MM.1S (cell line): ENCODE results near the gene MAN1C1.

Experiments
- DNase-seq: peaks from one replicate; pipeline ENCODE4 v3.0.0-alpha.2; 2015
- H2AFZ ChIP-seq: fragments of 300-600 bp; sonication (generic); 2 replicates; pipeline ENCODE4 v1.6.0; 2016; ENCODE audit warnings: antibody characterized with exemption, low read length
- H3F3A ChIP-seq: fragments of 300-600 bp; sonication (generic); 2 replicates; pipeline ENCODE4 v1.6.1; 2016; ENCODE audit warnings: mild to moderate bottlenecking, antibody characterized with exemption, low read length, moderate library complexity, mixed read lengths; ENCODE audit not compliant: insufficient read depth
- H3K27ac ChIP-seq: fragments of 300-600 bp; sonication (generic); 2 replicates; pipeline ENCODE4 v1.5.1; 2016; ENCODE audit warnings: mild to moderate bottlenecking, low read length
- H3K27me3 ChIP-seq: fragments of 300-600 bp; sonication (generic); replicated peaks from 2 replicates; pipeline ENCODE4 v1.6.0; 2016; ENCODE audit warnings: low read length; ENCODE audit not compliant: insufficient read depth
- H3K36me3 ChIP-seq: fragments of 300-600 bp; sonication (generic); replicated peaks from 2 replicates; pipeline ENCODE4 v1.6.1; 2016; ENCODE audit warnings: mild to moderate bottlenecking, low read length, mixed read lengths; ENCODE audit not compliant: insufficient read depth
- H3K4me1 ChIP-seq: fragments of 300-600 bp; sonication (generic); 2 replicates; pipeline ENCODE4 v1.6.1; 2016; ENCODE audit warnings: low read length, mixed read lengths
- H3K4me2 ChIP-seq: fragments of 300-600 bp; sonication (generic); 2 replicates; pipeline ENCODE4 v1.6.0; 2016; ENCODE audit warnings: low read depth, low read length
- H3K4me3 ChIP-seq: fragments of 300-600 bp; sonication (generic); 2 replicates; pipeline ENCODE4 v1.5.1; 2016; ENCODE audit warnings: low read length, mixed read lengths
- H3K79me2 ChIP-seq: fragments of 300-600 bp; sonication (generic); 2 replicates; pipeline ENCODE4 v1.6.1; 2016; ENCODE audit warnings: mixed run types, low read length, mixed read lengths
- H3K9ac ChIP-seq: fragments of 300-600 bp; sonication (generic); 2 replicates; pipeline ENCODE4 v1.6.1; 2016; ENCODE audit warnings: low read length, mixed read lengths
- H3K9me2 ChIP-seq: fragments of 300-600 bp; sonication (generic); replicated peaks from 2 replicates; pipeline ENCODE4 v1.6.1; 2016; ENCODE audit warnings: mild to moderate bottlenecking, low read length, mixed read lengths; ENCODE audit not compliant: insufficient read depth
- H3K9me3 ChIP-seq: fragments of 300-600 bp; sonication (generic); replicated peaks from 2 replicates; pipeline ENCODE4 v1.6.1; 2016; ENCODE audit warnings: mild to moderate bottlenecking, low read length, mixed read lengths; ENCODE audit not compliant: insufficient read depth
- H4K20me1 ChIP-seq: fragments of 300-600 bp; sonication (generic); 2 replicates; pipeline ENCODE4 v1.6.1; 2016; ENCODE audit warnings: mild to moderate bottlenecking, low read length, moderate library complexity, mixed read lengths; ENCODE audit not compliant: insufficient read depth
- EZH2 ChIP-seq: fragments of 300-600 bp; sonication (generic); optimal IDR thresholded peaks from 2 replicates; pipeline ENCODE3; 2017; ENCODE audit warnings: low read depth, mild to moderate bottlenecking, antibody characterized with exemption, low read length, mixed read lengths
- EZH2phosphoT487 ChIP-seq: fragments of 300-600 bp; sonication (generic); IDR thresholded peaks from 2 replicates; pipeline ENCODE4 v1.6.1; 2018; ENCODE audit warnings: antibody characterized with exemption, low read length
- TF ChIP-seq, protein P1 (sequence below): fragments of 300-600 bp; sonication (generic); IDR thresholded peaks from 2 replicates; pipeline ENCODE4 v1.5.1; 2016; ENCODE audit warnings: antibody characterized with exemption, low read length, mixed read lengths

The MAN1C1 gene

GRCh38 chr1:25702101-25702775, 85.6 kb downstream of the MAN1C1 start:
- Histone ChIP-seq H3K9ac (no peak overlapping the region), H3K4me1 (peaks cover 14% of the 10 kb centered on the region)

GRCh38 chr1:25703041-25703440, 86.5 kb downstream of the MAN1C1 start:
- H3K4me2 ChIP-seq, result no peak overlapping the region
- TF ChIP-seq, protein P1, sequence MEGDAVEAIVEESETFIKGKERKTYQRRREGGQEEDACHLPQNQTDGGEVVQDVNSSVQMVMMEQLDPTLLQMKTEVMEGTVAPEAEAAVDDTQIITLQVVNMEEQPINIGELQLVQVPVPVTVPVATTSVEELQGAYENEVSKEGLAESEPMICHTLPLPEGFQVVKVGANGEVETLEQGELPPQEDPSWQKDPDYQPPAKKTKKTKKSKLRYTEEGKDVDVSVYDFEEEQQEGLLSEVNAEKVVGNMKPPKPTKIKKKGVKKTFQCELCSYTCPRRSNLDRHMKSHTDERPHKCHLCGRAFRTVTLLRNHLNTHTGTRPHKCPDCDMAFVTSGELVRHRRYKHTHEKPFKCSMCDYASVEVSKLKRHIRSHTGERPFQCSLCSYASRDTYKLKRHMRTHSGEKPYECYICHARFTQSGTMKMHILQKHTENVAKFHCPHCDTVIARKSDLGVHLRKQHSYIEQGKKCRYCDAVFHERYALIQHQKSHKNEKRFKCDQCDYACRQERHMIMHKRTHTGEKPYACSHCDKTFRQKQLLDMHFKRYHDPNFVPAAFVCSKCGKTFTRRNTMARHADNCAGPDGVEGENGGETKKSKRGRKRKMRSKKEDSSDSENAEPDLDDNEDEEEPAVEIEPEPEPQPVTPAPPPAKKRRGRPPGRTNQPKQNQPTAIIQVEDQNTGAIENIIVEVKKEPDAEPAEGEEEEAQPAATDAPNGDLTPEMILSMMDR, result no peak
- TF ChIP-seq EZH2phosphoT487, result no peak
- TF ChIP-seq EZH2, result no peak
- peaks cover 14% of the 10 kb centered on the region for H3K4me1 ChIP-seq

More at GRCh38 chr1:25702101-25702775, 85.6 kb downstream of the MAN1C1 start:
- Histone ChIP-seq H3K4me2 (no peak overlapping the region), H2AFZ (no peak overlapping the region), H3F3A (no peaks in the 10 kb centered on the region), H3K27ac (no peak overlapping the region), H3K79me2 (no peaks in the 10 kb centered on the region; the same call in 1 of the 2 replicates), H3K4me3 (no peak overlapping the region), H3K27me3 (no peaks in the 10 kb centered on the region), H3K9me2 (no peaks in the 10 kb centered on the region), H3K36me3 (no peaks in the 10 kb centered on the region), H4K20me1 (no peaks in the 10 kb centered on the region), H3K9me3 (no peaks in the 10 kb centered on the region)
- DNase-seq, result no peak
- TF ChIP-seq EZH2 (no peak), EZH2phosphoT487 (no peak)
- TF ChIP-seq, protein P1, result no peak

GRCh38 chr1:25703671-25704266, 87.2 kb downstream of the MAN1C1 start:
- Histone ChIP-seq H3K27me3 (no peaks in the 10 kb centered on the region), H3K27ac (no peak overlapping the region), H3F3A (no peaks in the 10 kb centered on the region), H3K9ac (no peak overlapping the region), H3K4me2 (no peak overlapping the region), H4K20me1 (no peaks in the 10 kb centered on the region), H3K9me3 (no peaks in the 10 kb centered on the region), H3K4me1 (peaks cover 14% of the 10 kb centered on the region), H3K9me2 (no peaks in the 10 kb centered on the region), H3K36me3 (no peaks in the 10 kb centered on the region), H3K79me2 (no peaks in the 10 kb centered on the region), H2AFZ (no peak overlapping the region), H3K4me3 (no peak overlapping the region)
- TF ChIP-seq, protein P1, result no peak
- no peak for TF ChIP-seq EZH2phosphoT487
- DNase-seq, result no peak

More at GRCh38 chr1:25703041-25703440, 86.5 kb downstream of the MAN1C1 start:
- H3K9me3 ChIP-seq, result no peaks in the 10 kb centered on the region
- no peaks in the 10 kb centered on the region for H3K36me3 ChIP-seq
- H3K4me3 ChIP-seq, result no peak overlapping the region
- no peak overlapping the region for H2AFZ ChIP-seq
- no peaks in the 10 kb centered on the region for H3F3A ChIP-seq
- no peaks in the 10 kb centered on the region for H3K79me2 ChIP-seq
- no peaks in the 10 kb centered on the region for H4K20me1 ChIP-seq
- H3K9ac ChIP-seq, result no peak overlapping the region
- DNase-seq, result no peak
- no peaks in the 10 kb centered on the region for H3K27me3 ChIP-seq
- no peaks in the 10 kb centered on the region for H3K9me2 ChIP-seq
- H3K27ac ChIP-seq, result no peak overlapping the region
